Ovary (tissue), 3 donors: ENCODE data around the gene TOGARAM2.

Experiments
- CTCF ChIP-seq, 3 donors: fragments of 450-650 bp in 2 of 3; fragments of 200-600 bp in 1 of 3; IDR thresholded peaks; one replicate each; pipeline versions ENCODE4 v1.5.1 to v1.8.0; 2016 to 2022; ENCODE audit warnings: antibody characterized with exemption in 3 of 3, mild to moderate bottlenecking in 1 of 3
- EP300 ChIP-seq: sonication (generic); formaldehyde crosslinking; IDR thresholded peaks from one replicate; pipeline ENCODE4 v1.6.1; 2017; ENCODE audit warnings: antibody characterized with exemption
- POLR2A ChIP-seq: fragments of 450-650 bp; IDR thresholded peaks from one replicate; pipeline ENCODE4 v1.6.1; 2017; ENCODE audit warnings: antibody characterized with exemption, mild to moderate bottlenecking, moderate library complexity
- donor health status: DM: no; HTN: no; CAD: no.

- TF ChIP-seq POLR2A (no peak), CTCF (IDR thresholded peaks at IDR 0.05) (no peak), EP300 (no peak)
These were observed 28.2 kb downstream of the TOGARAM2 start for GRCh38 chr2:29009270-29009669.
